HTR-8/SVneo (cell line): ENCODE data around the gene TRAF3IP3.

ENCODE experiments used
- DNase-seq: peaks from one replicate; pipeline ENCODE4 v3.0.0; 2011; ENCODE audit warnings: low spot score, mixed read lengths; ENCODE audit not compliant: insufficient read length
- FAIRE-seq: peaks from 2 replicates; lab custom pipeline; 2011; peaks lifted over from hg19 to GRCh38; lab: Jason Lieb, UNC

Gene TRAF3IP3

GRCh38 chr1:209736490-209737117 is 19.2 kb upstream of the TRAF3IP3 start:
- DNase-seq = no peak
- FAIRE-seq = no peak

DNA sequence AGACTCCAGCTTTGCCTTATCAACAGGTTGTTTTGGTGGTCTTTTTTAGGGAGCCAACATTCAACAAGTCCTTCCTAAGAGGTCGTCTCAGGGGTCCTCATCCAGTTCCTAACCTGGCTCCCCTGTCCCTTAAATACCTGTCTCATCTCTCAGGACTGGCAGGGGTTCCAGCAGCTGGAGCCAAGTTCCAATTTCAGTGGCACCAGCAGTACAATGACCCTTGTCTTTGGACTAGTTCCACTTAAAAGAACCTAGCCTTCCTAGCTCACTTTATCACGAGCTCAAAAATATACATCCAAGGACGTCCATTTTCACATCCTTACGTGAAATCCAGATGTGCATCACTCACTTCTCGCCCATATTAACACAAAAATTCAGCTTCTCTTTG is 18.7 kb upstream of the TRAF3IP3 start:
- DNase-seq (no peak), FAIRE-seq (no peak)

GRCh38 chr1:209738270-209738669 is 17.6 kb upstream of the TRAF3IP3 start:
- DNase-seq = no peak
- no peak for FAIRE-seq

GRCh38 chr1:209741193-209741592 is 14.7 kb upstream of the TRAF3IP3 start:
- DNase-seq (no peak), FAIRE-seq (no peak)

DNA sequence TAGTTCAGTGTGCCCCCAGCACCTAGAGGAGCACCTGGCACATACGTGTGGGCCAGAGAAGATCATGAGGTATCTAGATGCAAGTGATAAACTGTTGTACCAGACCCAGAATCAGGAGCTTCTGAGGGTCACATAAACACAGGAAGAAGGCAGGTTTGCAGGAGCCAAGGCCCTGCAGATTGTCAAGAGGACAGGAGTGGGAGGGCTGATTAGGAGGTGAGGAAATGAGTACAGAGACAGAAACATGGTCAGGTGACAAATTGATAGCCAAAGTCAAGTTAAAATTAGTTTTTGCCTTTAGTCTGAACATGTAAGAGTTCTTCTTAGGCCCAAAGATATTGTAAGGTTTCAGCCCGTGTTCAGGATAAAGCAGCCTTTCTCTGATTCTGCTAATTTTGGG is 14.0 kb upstream of the TRAF3IP3 start:
- FAIRE-seq = no peak
- no peak for DNase-seq

DNA sequence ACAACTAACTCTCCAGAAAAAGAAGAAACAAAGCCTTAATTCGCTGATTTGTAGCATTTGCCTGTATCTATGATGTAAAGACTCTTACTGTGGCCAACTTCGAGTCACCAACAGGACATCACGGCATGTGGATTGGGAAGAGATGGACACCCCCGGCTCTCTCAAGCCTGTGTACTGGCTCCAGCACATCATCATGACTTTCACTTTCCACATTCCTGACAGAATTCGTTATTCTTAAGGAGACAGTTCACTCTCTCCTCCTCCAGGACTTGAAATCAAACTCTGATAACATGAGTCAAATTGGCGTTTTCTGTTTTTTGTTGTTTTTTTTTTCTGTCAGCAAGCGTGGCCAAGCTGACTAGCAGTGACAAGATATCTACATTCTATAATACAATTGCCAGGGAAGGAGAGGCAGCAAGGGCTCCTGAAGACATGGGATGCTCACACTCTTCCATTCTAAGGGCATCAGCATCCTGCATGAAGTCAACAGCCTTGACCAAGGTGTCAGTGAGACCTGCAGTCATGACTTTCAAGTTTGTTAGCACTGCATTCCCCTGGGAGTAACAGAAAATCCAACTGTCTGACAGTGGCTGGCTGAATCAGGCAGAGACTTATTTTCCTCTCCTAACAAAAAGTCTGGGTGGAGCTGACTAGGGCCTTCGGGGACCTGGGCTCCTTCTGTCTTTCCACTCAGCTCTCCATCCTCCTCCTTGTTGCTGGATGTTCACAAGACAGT is 13.3 kb upstream of the TRAF3IP3 start:
- no peak for DNase-seq
- no peak for FAIRE-seq

DNA sequence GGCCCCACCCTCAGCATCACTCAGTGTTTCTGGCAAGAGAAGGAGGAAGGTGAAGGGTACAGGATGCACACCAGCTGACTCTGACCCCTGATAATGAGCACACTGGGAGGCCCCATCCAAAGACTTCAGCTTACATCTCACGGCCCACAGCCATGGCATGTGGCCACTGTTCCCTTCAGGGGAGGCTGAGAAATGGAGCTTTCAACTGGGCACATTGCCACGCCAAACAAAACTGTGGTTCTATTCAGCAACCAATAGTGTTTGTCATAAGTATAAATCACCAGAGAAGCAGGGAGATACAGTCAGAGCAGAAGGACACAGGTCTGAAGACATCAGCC is 12.7 kb upstream of the TRAF3IP3 start:
- FAIRE-seq = no peak
- no peak for DNase-seq

GRCh38 chr1:209746451-209747165 is 9.2 kb upstream of the TRAF3IP3 start:
- FAIRE-seq (no peak), DNase-seq (no peak)

- DNase-seq (peak; percentile 98), FAIRE-seq (peak; percentile 92)
These were observed 8.1 kb upstream of the TRAF3IP3 start for GRCh38 chr1:209747580-209748262.

DNA sequence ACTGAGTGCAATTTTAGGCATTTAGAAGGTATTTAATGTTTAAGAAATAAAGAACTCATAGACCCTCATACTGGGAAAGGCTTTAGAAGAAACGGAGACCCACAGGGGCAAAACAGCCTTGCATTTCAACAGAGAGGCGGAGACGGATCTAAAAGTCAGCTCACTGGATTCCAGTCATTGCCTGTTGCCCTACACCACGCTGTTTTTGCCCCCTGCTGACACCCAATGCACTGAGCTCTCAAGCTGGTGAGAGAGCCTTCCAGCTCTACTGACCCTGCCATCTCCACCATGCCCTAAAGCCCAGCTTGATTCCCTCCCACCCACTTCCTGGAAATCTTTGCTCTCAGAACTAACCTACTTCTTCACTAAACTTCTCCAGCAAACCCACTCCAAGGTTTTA is 7.2 kb upstream of the TRAF3IP3 start:
- DNase-seq (no peak), FAIRE-seq (no peak)

DNA sequence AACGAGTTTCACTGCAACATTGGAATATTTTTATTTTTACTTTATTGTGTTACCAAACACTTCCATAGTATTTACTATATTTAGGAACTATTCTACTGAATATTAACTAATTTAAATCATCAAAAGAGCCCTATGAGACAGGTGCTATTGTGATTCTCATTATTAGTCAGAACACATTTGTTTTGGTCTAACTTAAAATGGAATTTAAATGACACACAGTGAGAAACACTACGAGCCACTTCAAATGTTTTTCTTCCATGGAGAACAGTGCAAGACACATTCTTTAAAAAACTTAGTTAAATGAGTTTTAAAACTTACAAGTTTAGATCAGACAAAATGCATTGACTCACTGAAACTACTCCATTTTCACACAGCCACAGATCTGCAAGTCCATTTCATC is 6.6 kb upstream of the TRAF3IP3 start:
- DNase-seq (no peak), FAIRE-seq (no peak)

DNA sequence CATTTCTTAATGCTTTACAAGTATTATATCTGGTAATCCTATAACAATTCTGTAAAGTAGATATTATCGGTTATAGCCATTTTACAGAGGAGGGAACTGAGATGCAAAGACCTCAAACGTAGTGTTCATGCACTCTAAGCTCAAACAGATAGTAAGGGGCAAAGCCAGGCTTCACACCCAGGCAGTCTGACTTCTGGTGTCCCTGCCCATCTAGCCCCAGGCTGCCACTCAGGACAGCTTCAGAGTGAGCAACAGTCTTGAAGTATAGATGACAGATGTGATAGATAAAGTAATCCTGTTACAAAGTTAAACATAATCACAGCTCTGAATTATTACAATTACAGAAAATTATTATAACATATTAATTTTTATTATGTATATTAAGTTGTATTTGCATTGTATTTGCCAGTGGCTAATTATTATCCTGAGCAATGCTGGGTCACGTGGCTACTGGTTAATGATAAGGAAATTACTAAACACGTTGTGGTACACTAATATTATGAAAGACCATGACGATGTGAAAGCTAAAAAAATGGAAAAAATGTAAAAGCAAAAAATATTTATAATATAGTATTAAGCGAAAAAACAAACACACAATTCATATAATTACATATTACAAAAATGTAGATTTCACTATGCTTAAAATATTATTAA is 6.1 kb upstream of the TRAF3IP3 start:
- no peak for DNase-seq

GRCh38 chr1:209751627-209752231 is 4.1 kb upstream of the TRAF3IP3 start:
- DNase-seq = no peak

More for the DNA sequence above, 6.1 kb upstream of the TRAF3IP3 start:
- FAIRE-seq = no peak

DNA sequence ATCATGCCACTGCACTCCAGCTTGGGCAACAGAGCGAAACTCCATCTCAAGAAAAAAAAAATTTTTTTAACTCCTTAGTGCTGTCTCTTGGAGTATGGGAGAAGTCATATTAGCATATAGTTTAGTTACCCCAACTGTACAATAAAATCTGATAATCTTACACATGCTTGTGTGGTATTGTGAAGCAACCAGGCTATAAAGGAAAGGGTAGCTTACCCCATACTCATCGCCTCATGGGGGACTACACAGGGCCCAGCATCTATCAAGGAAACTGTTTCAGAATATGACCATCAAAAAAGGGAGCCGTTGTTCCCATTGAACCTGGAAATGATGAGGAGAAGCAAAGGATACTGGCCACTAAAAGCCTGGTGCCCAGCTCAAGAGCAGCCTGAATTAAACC is 3.0 kb upstream of the TRAF3IP3 start:
- no peak for FAIRE-seq
- no peak for DNase-seq

More at GRCh38 chr1:209751627-209752231, 4.1 kb upstream of the TRAF3IP3 start:
- FAIRE-seq = no peak

DNA sequence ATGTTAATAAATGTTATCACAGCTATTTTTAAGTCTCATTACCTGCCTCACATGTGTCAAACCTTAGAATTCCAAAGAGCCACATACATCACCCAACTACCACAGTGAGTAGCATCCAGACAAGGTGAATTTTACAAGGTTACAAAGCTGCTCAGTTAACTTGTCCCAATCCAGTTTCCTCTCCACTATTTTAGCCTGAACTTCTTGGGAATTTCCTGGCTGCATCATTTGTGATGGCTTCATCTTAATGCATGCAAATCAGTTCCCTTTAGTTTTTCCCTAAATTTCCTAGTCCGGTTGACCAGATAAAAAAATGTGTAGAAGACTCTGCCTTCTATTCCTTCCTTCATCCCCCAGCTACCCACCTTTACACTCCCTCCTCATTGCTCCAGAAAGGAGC is 597 bp upstream of the TRAF3IP3 start:
- no peak for DNase-seq
- no peak for FAIRE-seq

GRCh38 chr1:209756615-209757445 is 977 bp downstream of the TRAF3IP3 start:
- no peak for FAIRE-seq
- DNase-seq = no peak

DNA sequence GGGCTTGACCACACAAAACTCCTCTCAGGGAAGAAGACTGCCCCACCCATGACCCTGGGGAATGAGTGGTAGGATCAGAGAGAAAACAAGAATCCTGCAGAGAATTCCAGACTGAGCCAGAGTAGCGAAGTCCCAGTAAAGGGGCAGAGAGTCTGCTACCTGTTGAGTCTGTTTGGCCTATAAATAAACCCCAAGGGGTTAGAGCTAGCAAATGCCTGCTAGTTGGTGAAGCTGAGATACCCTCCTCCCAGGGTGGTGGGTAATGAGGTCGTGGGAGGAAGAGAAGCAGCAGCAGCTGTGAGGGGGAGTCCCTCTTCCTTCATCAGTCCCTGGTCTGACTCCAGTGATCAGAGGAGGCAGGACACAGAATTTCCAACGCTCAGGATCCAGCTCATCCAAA is 2.5 kb downstream of the TRAF3IP3 start:
- DNase-seq (no peak), FAIRE-seq (no peak)

DNA sequence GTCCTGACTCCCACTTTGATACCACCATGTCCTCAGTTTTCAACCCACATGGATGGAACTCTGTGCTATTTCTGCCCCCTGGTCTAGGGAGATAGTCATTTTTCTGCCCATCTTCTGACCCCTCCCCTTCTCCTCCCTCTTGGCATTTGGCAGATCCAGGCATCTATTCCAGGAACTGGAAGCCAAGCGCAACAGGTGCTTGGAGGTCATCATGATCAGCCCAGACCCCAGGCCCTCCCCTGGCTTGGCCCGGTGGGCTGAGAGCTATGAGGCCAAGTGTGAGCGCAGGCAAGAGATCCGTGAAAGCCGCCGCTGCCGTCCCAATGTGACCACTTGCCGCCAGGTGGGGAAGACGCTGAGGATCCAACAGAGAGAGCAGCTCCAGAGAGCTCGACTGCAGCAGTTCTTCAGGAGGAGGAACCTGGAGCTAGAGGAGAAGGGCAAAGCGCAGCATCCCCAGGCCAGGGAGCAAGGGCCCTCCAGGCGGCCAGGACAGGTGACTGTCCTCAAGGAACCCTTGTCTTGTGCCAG is 4.0 kb downstream of the TRAF3IP3 start:
- FAIRE-seq = no peak
- DNase-seq = no peak
